CD4-positive, CD25-positive, alpha-beta regulatory T cell (primary cell): Measurements from ENCODE around the gene ATP8A1. TPM values are rescaled to one million over a fixed set of nuclear protein-coding genes. Genes with fewer than 3 reads are reported as not detected.

Source experiments
- polyA plus RNA-seq, 4 donors: library from polyadenylated mRNA; unstranded; fragments of 300-500 nt; fragmentation: Illumina TruSeq; gene quantifications; one replicate each; pipeline ENCODE4 v1.2.3, GENCODE V29; 2021
- total RNA-seq: library from RNA; stranded (reverse); gene quantifications from one replicate; pipeline ENCODE4 v1.2.3, GENCODE V29; 2022

Gene ATP8A1
- total and polyA plus RNA-seq, 5 donors from 2014 or later: 6.3 to 49.9 (median 8.1) TPM

Other genes with a start within 250 kb of the ATP8A1 start
- not detected for gene GRXCR1, start 235.6 kb upstream of the ATP8A1 start, total RNA-seq
- not detected for gene GRXCR1, start 235.6 kb upstream of the ATP8A1 start, polyA plus RNA-seq